MM.1S (cell line): Measurements from ENCODE around the gene PIGC.
A peak's percentile ranks its signal among the peaks of the same experiment; 100 is the strongest.

Source experiments
- DNase-seq: peaks from one replicate; pipeline ENCODE4 v3.0.0-alpha.2; 2015
- H2AFZ ChIP-seq: fragments of 300-600 bp; sonication (generic); 2 replicates; pipeline ENCODE4 v1.6.0; 2016; ENCODE audit warnings: antibody characterized with exemption, low read length
- H3F3A ChIP-seq: fragments of 300-600 bp; sonication (generic); 2 replicates; pipeline ENCODE4 v1.6.1; 2016; ENCODE audit warnings: mild to moderate bottlenecking, antibody characterized with exemption, low read length, moderate library complexity, mixed read lengths; ENCODE audit not compliant: insufficient read depth
- H3K27ac ChIP-seq: fragments of 300-600 bp; sonication (generic); 2 replicates; pipeline ENCODE4 v1.5.1; 2016; ENCODE audit warnings: mild to moderate bottlenecking, low read length
- H3K27me3 ChIP-seq: fragments of 300-600 bp; sonication (generic); replicated peaks from 2 replicates; pipeline ENCODE4 v1.6.0; 2016; ENCODE audit warnings: low read length; ENCODE audit not compliant: insufficient read depth
- H3K36me3 ChIP-seq: fragments of 300-600 bp; sonication (generic); replicated peaks from 2 replicates; pipeline ENCODE4 v1.6.1; 2016; ENCODE audit warnings: mild to moderate bottlenecking, low read length, mixed read lengths; ENCODE audit not compliant: insufficient read depth
- H3K4me1 ChIP-seq: fragments of 300-600 bp; sonication (generic); 2 replicates; pipeline ENCODE4 v1.6.1; 2016; ENCODE audit warnings: low read length, mixed read lengths
- H3K4me2 ChIP-seq: fragments of 300-600 bp; sonication (generic); 2 replicates; pipeline ENCODE4 v1.6.0; 2016; ENCODE audit warnings: low read depth, low read length
- H3K4me3 ChIP-seq: fragments of 300-600 bp; sonication (generic); 2 replicates; pipeline ENCODE4 v1.5.1; 2016; ENCODE audit warnings: low read length, mixed read lengths
- H3K79me2 ChIP-seq: fragments of 300-600 bp; sonication (generic); 2 replicates; pipeline ENCODE4 v1.6.1; 2016; ENCODE audit warnings: mixed run types, low read length, mixed read lengths
- H3K9ac ChIP-seq: fragments of 300-600 bp; sonication (generic); 2 replicates; pipeline ENCODE4 v1.6.1; 2016; ENCODE audit warnings: low read length, mixed read lengths
- H3K9me2 ChIP-seq: fragments of 300-600 bp; sonication (generic); replicated peaks from 2 replicates; pipeline ENCODE4 v1.6.1; 2016; ENCODE audit warnings: mild to moderate bottlenecking, low read length, mixed read lengths; ENCODE audit not compliant: insufficient read depth
- H3K9me3 ChIP-seq: fragments of 300-600 bp; sonication (generic); replicated peaks from 2 replicates; pipeline ENCODE4 v1.6.1; 2016; ENCODE audit warnings: mild to moderate bottlenecking, low read length, mixed read lengths; ENCODE audit not compliant: insufficient read depth
- H4K20me1 ChIP-seq: fragments of 300-600 bp; sonication (generic); 2 replicates; pipeline ENCODE4 v1.6.1; 2016; ENCODE audit warnings: mild to moderate bottlenecking, low read length, moderate library complexity, mixed read lengths; ENCODE audit not compliant: insufficient read depth
- EZH2 ChIP-seq: fragments of 300-600 bp; sonication (generic); optimal IDR thresholded peaks from 2 replicates; pipeline ENCODE3; 2017; ENCODE audit warnings: low read depth, mild to moderate bottlenecking, antibody characterized with exemption, low read length, mixed read lengths
- EZH2phosphoT487 ChIP-seq: fragments of 300-600 bp; sonication (generic); IDR thresholded peaks from 2 replicates; pipeline ENCODE4 v1.6.1; 2018; ENCODE audit warnings: antibody characterized with exemption, low read length
- TF ChIP-seq, protein P1 (sequence below): fragments of 300-600 bp; sonication (generic); IDR thresholded peaks from 2 replicates; pipeline ENCODE4 v1.5.1; 2016; ENCODE audit warnings: antibody characterized with exemption, low read length, mixed read lengths

PIGC gene

GRCh38 chr1:172449585-172450523 lies 6.0 kb upstream of the PIGC start:
- no peaks in the 10 kb centered on the region for H3K27me3 ChIP-seq
- H3K9me3 ChIP-seq: no peaks in the 10 kb centered on the region
- no peaks in the 10 kb centered on the region for H3K9me2 ChIP-seq
- no peaks in the 10 kb centered on the region for H3F3A ChIP-seq
- no peaks in the 10 kb centered on the region for H3K36me3 ChIP-seq
- H4K20me1 ChIP-seq: no peaks in the 10 kb centered on the region
- H3K79me2 ChIP-seq: no peaks in the 10 kb centered on the region
- H3K27ac ChIP-seq: no peak overlapping the region
- H3K4me3 ChIP-seq: peak overlapping the region; percentile 15
- H3K9ac ChIP-seq: no peak overlapping the region
- no peaks in the 10 kb centered on the region for H3K4me1 ChIP-seq
- TF ChIP-seq EZH2phosphoT487: no peak
- TF ChIP-seq, protein P1, sequence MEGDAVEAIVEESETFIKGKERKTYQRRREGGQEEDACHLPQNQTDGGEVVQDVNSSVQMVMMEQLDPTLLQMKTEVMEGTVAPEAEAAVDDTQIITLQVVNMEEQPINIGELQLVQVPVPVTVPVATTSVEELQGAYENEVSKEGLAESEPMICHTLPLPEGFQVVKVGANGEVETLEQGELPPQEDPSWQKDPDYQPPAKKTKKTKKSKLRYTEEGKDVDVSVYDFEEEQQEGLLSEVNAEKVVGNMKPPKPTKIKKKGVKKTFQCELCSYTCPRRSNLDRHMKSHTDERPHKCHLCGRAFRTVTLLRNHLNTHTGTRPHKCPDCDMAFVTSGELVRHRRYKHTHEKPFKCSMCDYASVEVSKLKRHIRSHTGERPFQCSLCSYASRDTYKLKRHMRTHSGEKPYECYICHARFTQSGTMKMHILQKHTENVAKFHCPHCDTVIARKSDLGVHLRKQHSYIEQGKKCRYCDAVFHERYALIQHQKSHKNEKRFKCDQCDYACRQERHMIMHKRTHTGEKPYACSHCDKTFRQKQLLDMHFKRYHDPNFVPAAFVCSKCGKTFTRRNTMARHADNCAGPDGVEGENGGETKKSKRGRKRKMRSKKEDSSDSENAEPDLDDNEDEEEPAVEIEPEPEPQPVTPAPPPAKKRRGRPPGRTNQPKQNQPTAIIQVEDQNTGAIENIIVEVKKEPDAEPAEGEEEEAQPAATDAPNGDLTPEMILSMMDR: peak; percentile 96
- peak overlapping the region; percentile 81 for H2AFZ ChIP-seq
- H3K4me2 ChIP-seq: peak overlapping the region; percentile 55
- peak; percentile 77 for DNase-seq

GRCh38 chr1:172448995-172449584 lies 5.2 kb upstream of the PIGC start:
- no peaks in the 10 kb centered on the region for H4K20me1 ChIP-seq
- no peaks in the 10 kb centered on the region for H3K27me3 ChIP-seq
- H3K4me2 ChIP-seq: no peak overlapping the region
- no peak overlapping the region for H2AFZ ChIP-seq
- H3K27ac ChIP-seq: no peak overlapping the region
- no peaks in the 10 kb centered on the region for H3K79me2 ChIP-seq
- no peaks in the 10 kb centered on the region for H3K36me3 ChIP-seq
- no peak overlapping the region for H3K9ac ChIP-seq
- no peaks in the 10 kb centered on the region for H3F3A ChIP-seq
- H3K4me3 ChIP-seq: no peak overlapping the region
- H3K4me1 ChIP-seq: no peaks in the 10 kb centered on the region
- TF ChIP-seq EZH2 (no peak), EZH2phosphoT487 (no peak)
- TF ChIP-seq, protein P1: no peak
- no peaks in the 10 kb centered on the region for H3K9me2 ChIP-seq
- DNase-seq: no peak
- no peaks in the 10 kb centered on the region for H3K9me3 ChIP-seq

- Histone ChIP-seq H3K27ac (no peak overlapping the region), H3K9ac (no peak overlapping the region), H3K27me3 (no peaks in the 10 kb centered on the region), H3K9me3 (no peaks in the 10 kb centered on the region), H3K4me1 (peaks cover 6% of the 10 kb centered on the region), H3K9me2 (no peaks in the 10 kb centered on the region), H3K79me2 (peaks cover 13% of the 10 kb centered on the region), H3K36me3 (no peaks in the 10 kb centered on the region), H4K20me1 (no peaks in the 10 kb centered on the region), H3K4me2 (no peak overlapping the region), H3F3A (no peaks in the 10 kb centered on the region), H2AFZ (no peak overlapping the region), H3K4me3 (no peak overlapping the region)
- TF ChIP-seq EZH2phosphoT487: no peak
- TF ChIP-seq EZH2: no peak
- TF ChIP-seq, protein P1: no peak
- no peak for DNase-seq
Measured at GRCh38 chr1:172447641-172448040, 3.8 kb upstream of the PIGC start.
